Ecto neural progenitor cell (in vitro differentiated cells): ENCODE data around the gene PVALB.
A peak's percentile ranks its signal among the peaks of the same experiment; 100 is the strongest.

ENCODE experiments used
- DNase-seq: peaks from one replicate; pipeline ENCODE4 v3.0.0-alpha.2; 2018; ENCODE audit warnings: low spot score

Gene PVALB

GRCh38 chr22:36811094-36811800 is 5.6 kb downstream of the PVALB start:
- no peak for DNase-seq

- no peak for DNase-seq
These were observed 7.5 kb downstream of the PVALB start for GRCh38 chr22:36809351-36809750.

- no peak for DNase-seq
These were observed 8.0 kb downstream of the PVALB start for GRCh38 chr22:36808721-36809344.

GRCh38 chr22:36807627-36808026 is 9.2 kb downstream of the PVALB start:
- DNase-seq = no peak

- no peak for DNase-seq
These were observed 10.0 kb downstream of the PVALB start for GRCh38 chr22:36806835-36807234.

GRCh38 chr22:36803358-36803757 is 13.5 kb downstream of the PVALB start:
- DNase-seq = no peak

- DNase-seq = no peak
These were observed 18.2 kb downstream of the PVALB start for GRCh38 chr22:36798674-36799066.

- peak; percentile 80 for DNase-seq
These were observed 18.7 kb downstream of the PVALB start for GRCh38 chr22:36797911-36798673.

GRCh38 chr22:36797374-36797773 is 19.5 kb downstream of the PVALB start:
- DNase-seq = no peak

GRCh38 chr22:36796552-36797175 is 20.2 kb downstream of the PVALB start:
- peak; percentile 43 for DNase-seq

- DNase-seq = no peak
These were observed 21.2 kb downstream of the PVALB start for GRCh38 chr22:36795633-36796032.

- DNase-seq = no peak
These were observed 26.2 kb downstream of the PVALB start for GRCh38 chr22:36790648-36791047.

GRCh38 chr22:36787204-36787988 is 29.4 kb downstream of the PVALB start:
- no peak for DNase-seq

GRCh38 chr22:36783743-36784142 is 33.1 kb downstream of the PVALB start:
- DNase-seq = no peak

GRCh38 chr22:36781656-36782627 is 34.9 kb downstream of the PVALB start:
- DNase-seq = peak; percentile 89

GRCh38 chr22:36778020-36778419 is 38.8 kb downstream of the PVALB start:
- DNase-seq = no peak

GRCh38 chr22:36776722-36777121 is 40.1 kb downstream of the PVALB start:
- no peak for DNase-seq

GRCh38 chr22:36775964-36776669 is 40.7 kb downstream of the PVALB start, which contains the start of gene IFT27:
Gene IFT27 (minus strand): TSS chr22:36776119. CDS start chr22:36775707, 412 bp downstream.
- DNase-seq = peak; percentile 96

- DNase-seq = no peak
These were observed 41.3 kb downstream of the PVALB start for GRCh38 chr22:36775586-36775963.

GRCh38 chr22:36773935-36774334 is 42.9 kb downstream of the PVALB start:
- no peak for DNase-seq
